HFFc6 (cell line): Measurements from ENCODE around the gene MIAT. TPM values are rescaled to one million over a fixed set of nuclear protein-coding genes. Genes with fewer than 3 reads are reported as not detected.

Experiments
- DNase-seq: peaks from one replicate; pipeline ENCODE4 v3.0.0-alpha.2; 2018
- H3K27ac Mint-ChIP-seq: 2 replicates; pipeline ENCODE4 v1.8.0; 2020; ENCODE audit warnings: mild to moderate bottlenecking, mixed read lengths
- H3K27me3 Mint-ChIP-seq: 2 replicates; pipeline ENCODE4 v1.8.0; 2021; ENCODE audit warnings: mild to moderate bottlenecking, moderate library complexity, mixed read lengths; ENCODE audit not compliant: insufficient read depth
- H3K36me3 Mint-ChIP-seq: 2 replicates; pipeline ENCODE4 v1.8.0; 2021; ENCODE audit warnings: low read depth, mixed read lengths
- H3K4me1 Mint-ChIP-seq: 2 replicates; pipeline ENCODE4 v1.8.0; 2020; ENCODE audit warnings: low read depth, mixed read lengths
- H3K4me3 Mint-ChIP-seq: 2 replicates; pipeline ENCODE4 v1.8.0; 2020; ENCODE audit warnings: mild to moderate bottlenecking, moderate library complexity, mixed read lengths
- H3K9me3 Mint-ChIP-seq: 2 replicates; pipeline ENCODE4 v1.8.0; 2020; ENCODE audit warnings: mild to moderate bottlenecking, mixed read lengths
- long read RNA-seq: library from polyadenylated mRNA; unstranded; transcript quantifications from one replicate; pipeline ENCODE4 v2.0.0, GENCODE V29; 2019
- total RNA-seq, 6 experiments: library from RNA; stranded (reverse); fragmentation: NEBNext Ultra II Directional; extraction: Animal tissue kit (Norgen Biotek cat#: 25700); gene quantifications; 2 replicates in 1 of 6; 3 replicates in 5 of 6; pipeline ENCODE4 v1.2.3, GENCODE V29; 2021
- TF ChIP-seq, protein P1 (sequence below): fragments of 200-600 bp; sonication (generic); IDR thresholded peaks from 2 replicates; pipeline ENCODE4 v1.5.0; 2021; ENCODE audit warnings: antibody characterized with exemption, mild to moderate bottlenecking

MIAT gene
- under 1 TPM; 0.55 to 0.89 (median 0.75) TPM for total RNA-seq
- long read RNA-seq, result 0 reads

DNA sequence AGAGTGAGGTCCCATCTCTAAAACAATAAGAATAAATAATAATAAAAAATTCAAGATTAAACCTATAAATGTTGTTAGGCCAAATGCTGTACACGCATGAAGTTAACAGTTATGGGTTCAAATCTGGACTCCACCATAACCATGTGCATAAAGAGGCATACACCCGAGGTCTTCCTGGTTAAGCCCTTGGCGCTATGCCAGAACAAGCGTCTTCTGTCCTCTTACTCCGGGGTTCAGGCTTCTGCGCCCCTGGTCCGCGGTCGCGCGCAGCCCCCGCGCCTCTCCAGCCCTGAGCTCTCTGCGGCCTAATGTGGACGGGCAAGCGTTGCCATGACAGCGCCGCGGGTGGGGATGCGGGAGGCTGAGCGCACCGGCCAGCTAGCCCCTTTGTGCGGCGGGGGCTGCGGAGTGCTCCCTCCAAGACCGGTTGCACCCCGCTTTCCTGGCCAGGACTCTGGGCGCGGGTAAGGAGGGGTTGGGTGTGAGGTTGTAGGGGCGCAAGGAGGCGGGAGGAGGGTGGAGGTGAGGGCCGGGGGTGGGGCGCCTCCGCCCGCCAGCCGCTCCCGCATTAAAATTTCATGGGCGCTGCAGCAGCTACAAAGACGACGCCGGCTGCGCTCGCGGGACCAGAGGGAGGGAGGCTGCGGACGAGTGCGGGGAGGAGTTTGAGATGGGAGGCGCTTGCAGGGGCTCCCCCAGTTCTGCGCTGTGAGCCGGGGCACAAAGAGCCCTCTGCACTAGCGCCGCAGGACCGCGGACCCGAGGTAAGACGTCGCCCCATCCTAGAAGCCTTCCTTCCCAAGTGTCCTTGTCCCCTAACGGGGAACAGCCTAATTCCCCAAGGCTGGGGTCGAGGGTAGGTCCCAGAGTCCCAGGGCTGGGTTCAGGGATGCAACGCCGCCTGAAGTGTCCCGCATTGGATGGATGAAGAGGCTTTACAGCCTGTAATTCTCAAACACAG is at the start of gene MIAT:
MIAT (plus strand) TSS at position 698 of the 961 bp plus-strand sequence.
- TF ChIP-seq, protein P1, sequence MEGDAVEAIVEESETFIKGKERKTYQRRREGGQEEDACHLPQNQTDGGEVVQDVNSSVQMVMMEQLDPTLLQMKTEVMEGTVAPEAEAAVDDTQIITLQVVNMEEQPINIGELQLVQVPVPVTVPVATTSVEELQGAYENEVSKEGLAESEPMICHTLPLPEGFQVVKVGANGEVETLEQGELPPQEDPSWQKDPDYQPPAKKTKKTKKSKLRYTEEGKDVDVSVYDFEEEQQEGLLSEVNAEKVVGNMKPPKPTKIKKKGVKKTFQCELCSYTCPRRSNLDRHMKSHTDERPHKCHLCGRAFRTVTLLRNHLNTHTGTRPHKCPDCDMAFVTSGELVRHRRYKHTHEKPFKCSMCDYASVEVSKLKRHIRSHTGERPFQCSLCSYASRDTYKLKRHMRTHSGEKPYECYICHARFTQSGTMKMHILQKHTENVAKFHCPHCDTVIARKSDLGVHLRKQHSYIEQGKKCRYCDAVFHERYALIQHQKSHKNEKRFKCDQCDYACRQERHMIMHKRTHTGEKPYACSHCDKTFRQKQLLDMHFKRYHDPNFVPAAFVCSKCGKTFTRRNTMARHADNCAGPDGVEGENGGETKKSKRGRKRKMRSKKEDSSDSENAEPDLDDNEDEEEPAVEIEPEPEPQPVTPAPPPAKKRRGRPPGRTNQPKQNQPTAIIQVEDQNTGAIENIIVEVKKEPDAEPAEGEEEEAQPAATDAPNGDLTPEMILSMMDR, result no peak
- H3K27me3 Mint-ChIP-seq, result peaks cover 9% of the 10 kb centered on the region
- H3K4me3 Mint-ChIP-seq, result peak within 1 kb of the TSS; percentile 85
- no peaks in the 10 kb centered on the region for H3K9me3 Mint-ChIP-seq
- no peaks in the 10 kb centered on the region for H3K36me3 Mint-ChIP-seq
- no peak within 1 kb of the TSS for H3K27ac Mint-ChIP-seq
- peaks cover 21% of the 10 kb centered on the region for H3K4me1 Mint-ChIP-seq
- no peak for DNase-seq

DNA sequence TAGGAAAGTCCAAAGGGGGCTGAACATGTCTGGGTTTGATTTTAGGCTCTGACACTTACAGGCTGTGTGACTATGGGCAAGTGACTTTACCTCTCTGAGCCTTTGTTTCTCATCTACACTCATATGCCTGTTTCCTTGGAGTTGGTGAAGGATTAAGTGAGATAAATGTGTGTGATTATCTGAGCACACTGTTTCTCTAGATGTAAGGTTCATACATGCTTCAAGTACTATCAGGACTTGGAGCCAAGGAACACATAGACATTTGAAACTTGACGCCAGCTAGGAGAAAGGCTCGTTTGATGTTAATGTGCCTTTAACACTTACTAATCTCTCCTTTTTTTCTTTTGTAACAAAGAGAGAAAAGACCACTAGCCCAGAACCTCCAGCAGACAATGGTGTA is 49.3 kb upstream of the MIAT start:
- no peak overlapping the region for H3K27ac Mint-ChIP-seq
- no peak for DNase-seq
- H3K36me3 Mint-ChIP-seq, result no peaks in the 10 kb centered on the region
- H3K9me3 Mint-ChIP-seq, result no peaks in the 10 kb centered on the region
- H3K27me3 Mint-ChIP-seq, result peaks cover 8% of the 10 kb centered on the region
- H3K4me3 Mint-ChIP-seq, result no peak overlapping the region
- peaks cover 34% of the 10 kb centered on the region for H3K4me1 Mint-ChIP-seq
- TF ChIP-seq, protein P1, result no peak

DNA sequence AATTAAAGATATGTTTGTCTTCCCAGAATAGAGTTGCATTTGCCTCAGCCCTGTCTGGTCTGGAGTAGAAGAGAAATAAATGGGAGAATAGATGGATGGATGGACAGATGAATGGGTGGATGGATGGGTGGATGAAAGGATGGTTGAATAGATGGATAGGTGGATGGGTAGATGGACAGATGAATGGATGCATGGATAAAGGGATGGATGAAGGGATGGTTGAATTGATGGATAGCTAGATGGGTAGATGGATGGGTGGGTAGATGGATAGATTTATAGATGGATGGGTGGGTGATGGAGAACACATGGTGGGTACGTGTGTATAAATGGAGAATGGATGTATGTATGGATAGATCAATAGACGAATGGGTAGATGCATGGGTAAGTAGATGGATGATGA is 48.1 kb upstream of the MIAT start:
- TF ChIP-seq, protein P1, result no peak
- Mint-ChIP-seq H3K27me3 (peaks cover 8% of the 10 kb centered on the region), H3K27ac (no peak overlapping the region), H3K36me3 (no peaks in the 10 kb centered on the region), H3K9me3 (no peaks in the 10 kb centered on the region), H3K4me3 (no peak overlapping the region), H3K4me1 (peaks cover 34% of the 10 kb centered on the region)
- DNase-seq, result no peak

DNA sequence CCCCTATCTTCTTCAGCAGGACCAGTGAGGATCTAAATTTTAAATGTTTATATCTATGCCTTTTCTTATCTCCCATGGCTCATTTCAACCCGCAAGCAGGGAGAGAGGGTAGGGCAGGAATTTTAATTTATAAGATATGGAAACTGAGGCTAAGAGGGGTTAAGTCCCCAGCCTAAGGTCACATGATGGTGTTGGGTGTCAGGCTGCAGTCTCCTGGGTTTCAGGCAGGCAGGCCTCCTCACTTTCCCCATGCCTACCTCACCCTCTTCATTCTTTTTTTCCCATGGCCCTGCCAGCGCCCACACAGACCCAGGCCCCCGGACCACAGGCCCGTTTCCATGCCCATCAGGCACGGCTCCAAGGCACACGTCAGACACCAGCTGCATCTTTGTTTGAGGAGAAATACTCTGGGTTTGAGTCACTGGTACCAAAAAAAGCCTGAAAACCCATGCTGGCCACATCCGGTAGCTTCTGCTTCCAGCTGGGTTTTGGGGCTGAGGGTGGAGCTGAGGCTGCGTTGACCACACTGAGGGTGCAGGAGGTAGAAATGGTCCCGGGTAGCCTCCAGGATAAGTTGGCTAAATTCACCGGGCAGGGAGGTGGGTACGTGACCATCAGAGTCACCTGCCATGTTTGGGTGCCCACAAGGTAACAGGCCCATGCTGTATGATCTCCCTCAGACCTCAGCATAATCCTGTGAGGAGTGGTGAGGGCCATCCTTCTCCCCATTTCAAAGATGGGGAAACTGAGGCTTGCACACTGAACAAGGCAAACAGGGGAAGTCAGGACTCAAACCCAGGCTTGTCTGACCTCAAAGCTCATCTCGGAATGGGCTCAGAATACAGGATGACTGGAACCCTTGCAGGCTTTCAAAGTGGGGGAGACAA is 47.1 kb upstream of the MIAT start:
- Mint-ChIP-seq H3K27me3 (peaks cover 6% of the 10 kb centered on the region), H3K27ac (peak overlapping the region; percentile 86), H3K36me3 (no peaks in the 10 kb centered on the region), H3K9me3 (no peaks in the 10 kb centered on the region), H3K4me3 (peak overlapping the region; percentile 49), H3K4me1 (peaks cover 34% of the 10 kb centered on the region)
- TF ChIP-seq, protein P1, result no peak
- DNase-seq, result peak; percentile 91

GRCh38 chr22:26610996-26611395 is 46.4 kb upstream of the MIAT start:
- Mint-ChIP-seq H3K4me3 (peak overlapping the region; percentile 49), H3K4me1 (peaks cover 31% of the 10 kb centered on the region), H3K27ac (peak overlapping the region; percentile 86), H3K27me3 (peaks cover 6% of the 10 kb centered on the region), H3K36me3 (no peaks in the 10 kb centered on the region), H3K9me3 (no peaks in the 10 kb centered on the region)
- TF ChIP-seq, protein P1, result no peak
- DNase-seq, result peak; percentile 58
